HG02870 (cell line): Measurements from ENCODE around the gene PSMG3.
"Not testable (repeated sequence)": the region's sequence is repeated elsewhere in the genome, so short reads cannot be mapped to it uniquely, and the experiment has no call there.

ENCODE experiments used
- ATAC-seq: cut with Tn5 transposase; IDR thresholded peaks from one replicate; pipeline ENCODE4 v1.9.1; 2021; ENCODE audit warnings: mild to moderate bottlenecking, moderate library complexity; ENCODE audit not compliant: unreplicated experiment

PSMG3 gene

DNA sequence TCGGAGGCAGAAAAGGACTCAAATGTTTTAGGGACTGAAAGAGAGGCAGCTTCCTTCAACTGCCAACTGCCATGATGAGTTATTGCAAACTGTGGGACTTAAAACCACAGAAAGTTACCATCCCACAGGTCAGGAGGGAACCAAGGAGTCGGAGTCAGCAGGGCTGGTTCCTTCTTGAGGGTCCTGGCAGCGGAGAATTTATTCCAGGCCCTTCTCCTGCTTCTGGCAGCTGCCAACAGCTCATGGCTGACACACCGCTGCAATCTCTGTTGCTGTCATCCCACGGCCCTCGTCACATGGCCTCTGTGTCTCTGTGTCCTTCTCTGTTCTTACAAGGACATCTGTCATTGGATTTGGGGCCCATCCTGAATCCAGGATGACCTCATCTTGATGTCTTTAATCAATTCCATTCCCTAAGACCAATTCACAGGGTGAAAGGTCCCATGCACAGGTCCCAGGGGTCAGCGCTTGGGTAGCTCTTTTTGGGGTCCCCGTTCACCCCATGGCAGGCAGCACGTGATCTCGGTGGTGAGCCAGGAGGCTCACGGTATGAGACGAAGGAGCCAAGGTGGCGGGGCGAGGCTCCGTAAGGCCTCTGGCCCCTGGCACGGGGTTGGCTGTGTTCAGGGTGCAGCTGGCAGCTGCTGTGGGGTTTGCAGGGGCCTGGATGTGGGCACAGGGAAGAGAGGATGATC, 27.4 kb upstream of the PSMG3 start:
- no peak for ATAC-seq

DNA sequence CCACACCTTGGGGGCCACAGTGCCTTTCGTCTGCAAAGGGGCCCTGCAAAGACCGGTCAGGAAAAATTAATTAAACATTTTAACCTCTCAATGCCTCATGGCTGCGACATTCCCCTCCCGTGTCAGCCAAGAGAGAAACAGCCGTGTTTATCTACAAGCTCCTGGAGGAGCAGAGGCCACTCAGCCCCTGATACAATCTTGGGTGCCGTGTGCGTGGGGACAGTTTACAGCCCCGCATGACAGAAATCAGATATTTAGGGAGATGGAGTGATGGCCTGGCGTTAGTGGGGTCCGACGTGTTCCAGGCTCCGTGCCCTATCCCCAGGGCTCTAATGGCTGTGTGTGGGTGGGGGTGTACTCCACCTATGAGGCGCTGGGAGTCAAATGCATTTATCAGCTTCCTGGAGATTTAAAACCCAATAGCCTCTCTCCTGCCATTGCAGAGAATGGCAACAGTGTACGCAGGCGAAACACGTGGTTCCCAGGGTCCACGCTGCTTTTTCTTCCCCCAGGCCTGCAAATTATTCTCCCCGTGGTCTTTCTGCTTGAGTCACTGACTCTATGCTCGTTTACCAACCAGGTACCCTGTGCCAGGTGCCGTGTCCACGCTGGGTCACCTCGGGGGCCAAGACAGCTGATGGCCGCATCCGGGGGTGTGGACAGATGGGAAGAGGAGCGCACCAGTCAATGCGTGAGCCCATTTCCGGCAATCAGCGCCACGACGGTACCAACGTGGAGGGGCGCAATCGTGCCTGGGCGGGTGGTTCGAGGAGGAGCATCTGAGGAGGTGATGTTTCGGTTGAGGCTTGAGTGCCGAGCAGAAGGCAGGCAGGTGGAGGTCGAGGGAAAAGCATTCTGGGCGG, 26.6 kb upstream of the PSMG3 start:
- no peak for ATAC-seq

GRCh38 chr7:1595636-1596035, 25.8 kb upstream of the PSMG3 start:
- ATAC-seq, result no peak

- ATAC-seq, result no peak
These were observed 25.2 kb upstream of the PSMG3 start for GRCh38 chr7:1595027-1595426.

DNA sequence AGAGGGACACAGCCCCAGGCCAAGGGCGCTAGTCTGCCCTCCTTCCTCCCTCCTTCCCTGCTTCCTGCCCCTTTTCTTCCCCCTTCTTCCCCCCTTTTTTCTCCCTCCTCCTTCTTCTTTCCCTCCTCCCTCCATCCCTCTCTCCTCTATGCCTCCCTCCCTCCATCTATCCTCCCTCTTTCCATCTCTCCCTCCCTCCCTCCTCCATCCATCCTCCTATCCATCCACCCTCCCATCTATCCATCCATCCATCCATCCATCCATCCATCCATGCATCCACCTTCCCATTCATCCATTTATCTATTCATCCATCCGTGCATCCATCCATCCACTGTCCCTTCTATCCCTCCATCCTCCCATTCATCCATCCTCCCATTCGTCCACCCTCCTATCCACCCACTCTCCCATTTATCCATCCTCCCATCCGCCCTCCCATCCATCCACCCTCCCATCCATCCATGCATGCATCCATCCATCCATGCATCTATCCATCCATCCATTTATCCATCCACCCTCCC, 24.1 kb upstream of the PSMG3 start:
- ATAC-seq, result no peak

DNA sequence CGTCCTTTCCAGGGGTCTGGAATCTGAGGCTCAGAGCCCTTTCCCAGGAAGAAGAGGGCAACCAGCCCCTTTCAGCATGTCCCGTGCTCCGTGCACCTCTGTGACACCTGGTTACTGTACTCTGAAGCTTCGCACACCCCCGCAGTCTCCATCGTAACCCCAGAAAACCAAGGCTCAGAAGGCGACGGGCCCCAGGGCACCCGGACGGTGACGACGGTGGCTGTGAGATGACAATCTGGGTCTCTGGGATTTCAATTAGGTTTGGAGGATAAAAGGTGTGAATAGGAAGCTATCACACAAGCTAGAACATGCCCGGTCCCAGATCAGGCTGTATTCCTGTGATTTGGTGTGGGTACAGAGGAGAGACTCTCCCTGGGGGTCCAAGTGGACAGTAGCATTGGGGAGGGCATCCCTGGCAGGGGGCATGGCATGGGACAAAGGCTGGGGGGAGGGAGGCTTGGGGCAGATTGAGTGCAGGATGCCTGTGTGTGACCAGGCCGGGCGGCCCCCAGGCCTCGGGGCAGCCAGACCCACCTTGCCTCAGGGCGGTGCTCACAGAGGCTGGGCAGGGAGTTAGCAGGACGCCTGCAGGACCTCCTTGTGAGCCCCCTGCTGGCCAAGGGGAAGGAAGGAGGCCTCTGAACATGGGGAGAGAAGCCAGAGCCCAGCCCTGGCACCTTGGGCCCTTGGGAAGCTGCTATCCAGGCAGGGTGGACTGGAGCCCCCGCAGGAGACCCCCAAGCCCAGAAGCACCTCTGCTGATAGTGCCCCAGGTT, 23.4 kb upstream of the PSMG3 start:
- no peak for ATAC-seq

- ATAC-seq, result no peak
These were observed 22.6 kb upstream of the PSMG3 start for GRCh38 chr7:1592299-1592871.

- no peak for ATAC-seq
These were observed 22.0 kb upstream of the PSMG3 start for GRCh38 chr7:1591876-1592275.

DNA sequence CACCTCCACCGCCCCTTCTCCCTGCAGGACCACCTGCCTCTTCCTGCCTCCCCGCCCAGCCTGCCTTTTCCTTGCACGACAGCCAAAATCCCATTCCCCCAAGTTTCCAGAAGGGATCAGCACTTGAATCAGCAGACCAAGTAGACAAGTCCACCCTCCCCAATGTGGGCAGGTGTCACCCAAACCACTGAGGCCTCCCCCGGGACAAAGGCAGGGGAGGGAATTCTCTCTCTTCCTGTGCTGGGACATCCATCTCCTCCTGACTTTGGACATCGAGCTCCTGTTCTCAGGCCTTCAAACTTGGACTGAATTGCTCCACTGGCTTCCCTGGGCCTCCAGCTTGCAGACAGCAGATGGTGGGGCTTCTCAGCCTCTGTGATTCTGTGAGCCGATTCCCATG, 21.6 kb upstream of the PSMG3 start:
- no peak for ATAC-seq

- no peak for ATAC-seq
These were observed 21.1 kb upstream of the PSMG3 start for GRCh38 chr7:1590887-1591286.

DNA sequence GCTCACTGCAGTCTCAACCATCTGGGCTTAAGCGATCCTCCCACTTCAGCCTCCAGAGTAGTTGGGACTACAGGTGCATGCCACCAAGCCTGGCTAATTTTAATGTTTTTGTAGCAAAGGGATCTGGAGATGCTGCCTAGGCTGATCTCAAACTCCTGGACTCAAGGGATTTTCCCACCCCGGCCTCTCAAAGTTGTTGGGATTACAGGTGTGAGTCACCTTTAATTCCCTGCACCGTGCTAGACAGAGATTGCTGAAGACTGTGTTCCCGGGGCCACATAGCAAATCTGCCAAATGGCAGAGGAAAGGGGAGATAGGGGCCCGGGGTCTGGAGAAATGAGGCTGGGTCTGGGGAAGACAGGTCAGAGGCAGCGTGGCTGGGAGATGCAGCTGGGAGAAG, 20.6 kb upstream of the PSMG3 start:
- no peak for ATAC-seq

DNA sequence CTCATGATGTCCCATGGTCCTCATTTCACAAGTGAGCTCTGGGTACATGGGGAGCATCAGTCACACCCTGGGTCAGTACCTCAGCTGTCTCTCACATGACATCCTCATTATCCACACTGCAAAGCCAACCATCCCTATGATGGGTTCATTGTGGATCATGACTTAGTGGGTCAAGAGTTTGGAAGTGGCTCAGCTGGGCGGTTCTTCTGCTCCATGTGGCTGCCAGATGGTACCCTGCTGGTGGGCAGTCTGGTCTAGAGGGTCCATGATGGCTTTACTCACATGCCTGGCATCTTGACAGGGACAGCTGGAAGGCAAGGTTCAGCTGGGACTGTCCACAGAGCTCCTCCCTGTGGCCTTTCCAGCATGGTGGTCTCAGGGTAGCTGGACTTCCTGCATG, 19.1 kb upstream of the PSMG3 start:
- ATAC-seq, result no peak

- no peak for ATAC-seq
These were observed 17.9 kb upstream of the PSMG3 start for GRCh38 chr7:1587738-1588137.

DNA sequence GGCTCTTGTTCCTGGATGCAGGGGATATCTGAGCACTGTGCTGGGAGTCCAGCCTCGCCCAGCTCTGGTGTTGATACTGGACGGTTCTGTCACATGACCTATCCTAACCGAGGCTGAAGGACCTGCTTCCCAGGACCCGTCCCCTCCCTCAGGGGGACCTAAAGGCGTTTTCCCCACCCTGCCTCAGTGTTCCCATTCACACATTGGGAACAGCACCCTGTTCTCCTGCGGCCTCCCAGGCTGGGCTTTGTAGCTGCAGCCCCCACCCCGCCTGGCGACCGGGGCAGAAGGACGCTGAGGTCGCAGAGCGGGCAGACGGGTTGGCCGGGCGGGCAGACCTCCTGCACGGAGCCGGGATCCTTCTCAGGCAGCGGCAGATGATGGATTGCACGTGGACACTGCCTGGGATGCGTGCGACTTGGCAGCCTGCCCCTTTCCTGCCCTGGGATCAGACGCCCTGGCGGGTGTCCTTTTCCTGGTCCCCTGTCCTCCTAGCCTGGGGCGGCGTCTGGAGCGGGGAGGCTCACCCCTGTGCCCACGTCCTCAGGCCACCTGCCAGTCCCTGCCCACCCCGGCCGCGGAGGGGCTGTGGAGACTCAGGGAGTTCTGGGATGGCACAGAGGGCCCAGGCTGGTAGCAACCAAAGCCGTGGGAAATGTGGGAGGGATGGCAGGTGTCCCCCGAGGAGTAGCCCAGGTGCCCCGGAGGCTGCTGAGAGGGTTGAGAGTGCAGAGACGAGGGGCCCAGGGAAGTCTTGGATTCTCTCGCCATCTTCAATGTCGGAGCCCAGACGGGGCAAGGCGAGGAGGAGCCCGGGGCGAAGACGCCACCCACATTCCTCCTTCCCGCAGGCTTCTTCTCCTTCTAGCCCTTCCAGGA, 17.2 kb upstream of the PSMG3 start:
- no peak for ATAC-seq

DNA sequence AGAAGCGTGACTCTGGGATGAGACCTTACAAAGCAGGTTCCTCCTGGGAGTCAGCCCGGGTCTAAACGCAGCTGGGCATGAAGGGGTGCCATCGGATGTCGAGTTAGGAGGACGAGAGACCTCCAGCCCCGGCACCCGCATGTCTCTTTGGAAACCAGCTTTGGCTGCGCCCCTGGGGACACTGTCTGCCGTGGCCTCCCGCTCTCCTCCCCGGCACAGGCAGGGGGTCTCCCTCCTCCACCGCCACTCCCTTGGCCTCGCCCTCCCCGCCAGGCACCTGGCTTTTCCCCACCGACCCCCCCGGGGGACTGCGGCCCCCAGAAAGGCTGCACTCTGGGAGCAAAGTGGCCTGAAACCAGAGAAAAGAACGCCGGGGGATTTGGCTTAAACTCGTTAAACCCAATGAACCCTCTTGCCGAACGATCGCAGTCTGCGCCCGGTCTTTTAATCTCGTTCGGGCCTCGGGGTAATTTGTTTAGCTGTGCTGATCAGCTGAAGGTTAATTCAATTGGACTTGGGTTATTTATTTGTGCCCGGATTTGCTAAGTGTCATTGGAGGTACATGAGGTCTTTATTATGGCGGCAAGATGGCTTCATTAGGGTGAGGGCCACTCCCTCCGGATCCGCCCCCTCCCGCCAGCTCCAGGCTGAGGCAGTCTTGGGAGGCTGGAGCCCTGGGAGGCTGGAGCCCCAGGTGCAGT, 16.4 kb upstream of the PSMG3 start:
- ATAC-seq, result no peak

DNA sequence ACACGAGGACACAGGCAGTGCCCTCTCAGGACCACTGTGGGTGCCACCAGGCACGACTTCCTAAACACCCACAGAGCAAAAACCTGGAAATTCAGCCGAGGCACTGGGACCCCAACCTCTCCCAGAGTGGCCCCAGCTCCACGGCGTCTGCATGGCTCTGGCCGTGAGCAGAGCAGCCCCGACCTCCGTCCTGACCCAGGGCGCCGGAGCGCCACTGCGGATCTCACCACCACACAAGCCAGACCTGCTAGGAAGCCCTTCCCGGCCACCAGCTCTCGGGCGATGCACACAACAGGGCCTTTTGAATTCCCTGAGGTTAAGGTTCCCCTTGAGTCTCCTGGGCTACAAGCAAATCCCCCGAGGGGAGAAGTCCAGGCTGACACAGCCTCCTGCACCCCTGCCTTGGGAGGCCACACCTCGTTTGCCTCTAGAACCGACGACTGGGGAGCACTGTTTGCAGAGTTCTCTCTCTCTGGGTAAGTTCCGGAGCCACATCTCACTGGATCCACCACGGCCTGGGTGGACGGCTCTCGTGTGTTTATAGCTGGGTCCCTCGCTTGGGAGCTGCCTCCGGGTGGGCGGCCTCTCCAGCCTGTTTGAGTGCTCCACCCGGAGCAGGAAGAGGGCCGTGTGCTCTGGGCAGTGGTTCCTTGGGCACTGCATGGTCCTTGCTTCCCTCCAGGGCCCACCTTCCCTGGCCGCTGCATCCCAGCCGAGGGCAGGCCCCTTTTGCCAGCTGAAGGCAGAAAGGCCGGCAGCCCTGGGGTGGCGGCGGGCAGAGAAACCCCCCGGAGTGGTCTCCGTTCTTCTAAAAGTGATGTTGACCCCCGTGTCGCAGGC, 15.5 kb upstream of the PSMG3 start:
- ATAC-seq, result no peak

- ATAC-seq, result no peak
These were observed 14.9 kb upstream of the PSMG3 start for GRCh38 chr7:1584700-1585099.

DNA sequence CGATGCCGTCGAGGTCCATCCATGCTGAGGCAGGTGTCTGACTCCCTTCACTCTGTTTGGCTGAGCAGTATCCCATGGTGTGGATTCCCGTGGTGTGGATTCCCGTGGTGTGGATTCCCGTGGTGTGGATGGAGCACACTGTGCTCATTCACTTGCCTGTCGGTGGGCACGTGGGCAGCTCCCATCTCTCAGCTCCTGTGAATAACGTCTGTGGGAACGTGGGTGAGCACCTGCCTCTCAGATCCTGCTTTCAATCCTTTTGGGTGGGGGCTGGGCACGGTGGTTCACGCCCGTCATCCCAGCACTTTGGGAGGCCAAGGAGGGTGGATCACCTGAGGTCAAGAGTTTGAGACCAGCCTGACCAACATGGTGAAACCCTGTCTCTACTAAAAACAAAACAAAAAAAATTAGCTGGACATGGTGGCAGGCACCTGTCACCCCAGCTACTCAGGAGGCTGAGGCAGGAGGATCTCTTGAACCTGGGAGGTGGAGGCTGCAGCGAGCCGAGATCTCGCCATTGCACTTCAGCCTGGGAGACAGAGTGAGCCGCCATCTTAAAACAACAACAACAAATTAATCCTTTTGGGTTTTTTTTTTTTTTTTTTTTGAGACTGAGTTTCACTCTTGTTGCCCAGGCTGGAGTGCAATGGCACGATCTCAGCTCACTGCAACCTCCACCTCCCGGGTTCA, 13.6 kb upstream of the PSMG3 start:
- not testable (repeated sequence) for ATAC-seq
